Ramos (cell line): ENCODE measurements around the gene NUDT16L1.
"Not testable (repeated sequence)": the region's sequence is repeated elsewhere in the genome, so short reads cannot be mapped to it uniquely, and the experiment has no call there.

Source experiments
- in situ Hi-C: fragments of 300-500 bp; cut with MboI; formaldehyde crosslinking; loops from one replicate; pipeline ENCODE4 v1.14.3; 2022; ENCODE audit warnings: low sequenced_read_pairs; ENCODE audit not compliant: unreplicated experiment

The NUDT16L1 gene

DNA sequence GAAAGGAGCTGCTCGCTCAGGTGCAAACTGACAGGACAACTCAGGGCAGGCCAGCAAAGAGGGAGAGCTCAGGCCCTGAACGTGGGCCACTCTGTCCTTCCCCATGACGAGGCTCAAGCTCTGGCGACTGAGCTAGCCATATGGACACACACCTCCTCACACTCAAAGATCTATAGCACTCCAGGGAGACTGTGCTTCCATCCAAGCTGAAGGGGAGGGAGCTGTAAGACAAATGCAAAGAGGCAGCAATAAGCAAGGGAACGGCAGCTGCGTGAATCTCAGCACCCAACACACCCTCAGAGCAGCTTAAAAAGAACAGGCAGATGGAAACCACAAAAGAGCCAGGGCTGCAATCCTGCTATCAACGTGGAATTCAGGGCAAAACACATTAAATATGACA is 13.5 kb downstream of the NUDT16L1 start:
- in situ Hi-C loops = no loop called here

DNA sequence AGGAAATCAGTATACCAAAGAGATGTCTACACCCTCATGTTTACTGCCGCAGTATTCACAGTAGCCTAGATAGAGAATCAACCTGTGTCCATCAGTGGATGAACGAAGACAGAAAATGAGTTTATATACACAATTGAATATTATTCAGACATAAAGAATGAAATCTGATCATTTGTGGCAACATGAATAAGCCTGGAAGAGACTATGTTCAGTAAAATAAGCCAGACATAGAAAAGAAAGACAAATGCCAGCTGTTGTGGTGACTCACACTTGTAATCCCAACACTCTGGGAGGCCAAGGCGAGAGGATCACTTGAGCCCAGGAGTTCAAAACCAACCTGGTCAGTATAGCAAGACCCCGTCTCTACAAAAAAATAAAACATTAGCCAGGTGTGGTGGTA is 16.1 kb downstream of the NUDT16L1 start:
- in situ Hi-C loops = no loop called here

DNA sequence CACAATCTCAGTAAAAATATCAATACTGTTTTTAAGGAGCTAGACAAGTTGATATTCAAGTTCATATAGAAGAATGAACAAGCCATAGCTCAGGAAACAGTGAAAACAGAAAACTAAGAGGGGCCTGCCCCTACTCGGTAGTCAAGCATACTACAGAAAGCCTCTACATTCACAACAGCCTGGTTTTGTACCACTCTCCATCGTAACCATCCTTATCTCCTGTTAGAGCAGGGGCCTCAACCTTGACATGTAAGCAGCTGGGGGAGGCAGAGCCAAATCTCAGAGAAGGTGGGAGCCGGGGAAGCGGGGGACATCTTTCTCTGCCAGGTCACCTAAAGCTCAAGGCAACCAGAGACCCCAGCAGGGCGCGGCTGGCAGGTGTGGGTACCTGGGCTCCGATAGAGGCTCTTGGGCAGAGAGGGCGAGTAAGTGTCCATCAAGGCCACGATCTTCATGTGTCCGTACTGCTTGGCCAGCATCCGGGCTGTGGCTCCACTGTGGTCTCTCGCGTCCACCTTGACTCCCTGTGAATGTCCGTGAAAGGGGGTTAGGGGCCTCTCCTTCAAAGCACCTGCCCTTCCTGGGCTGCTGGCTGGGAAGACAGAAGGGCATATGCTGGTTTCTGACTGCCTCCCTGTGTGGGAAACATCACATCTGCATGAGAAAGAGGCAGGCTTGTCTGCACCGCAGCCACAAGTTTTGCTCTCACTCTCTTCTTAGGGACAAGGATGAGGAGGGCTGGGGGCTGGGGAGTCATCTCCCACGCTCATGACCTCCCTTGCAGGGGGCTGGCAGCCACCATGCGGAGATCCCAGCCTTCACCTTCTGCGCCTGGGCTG is 20.5 kb downstream of the NUDT16L1 start:
- in situ Hi-C loops = loop anchor here (10.0 kb wide), 1 partner anchor 231 kb away; no protein-coding TSS in a partner anchor

DNA sequence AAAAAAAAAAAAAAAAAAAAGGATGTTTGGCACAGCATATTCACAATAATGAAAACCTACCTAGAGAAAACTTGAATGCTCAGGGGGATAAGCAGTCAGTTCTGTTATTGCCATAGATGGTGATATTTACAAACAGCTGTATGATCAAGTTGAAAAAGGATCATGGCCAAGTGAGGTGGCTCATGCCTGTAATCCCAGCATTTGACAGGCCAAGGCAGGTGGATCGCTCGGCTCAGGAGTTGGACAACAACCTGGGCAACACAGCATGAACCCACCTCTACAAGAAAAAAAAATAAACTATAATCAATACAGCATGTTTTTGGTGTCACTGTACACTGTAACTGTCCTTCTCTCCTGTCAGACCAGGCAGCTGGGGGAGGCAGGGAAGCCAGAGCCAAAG is 21.6 kb downstream of the NUDT16L1 start:
- in situ Hi-C loops = loop anchor here (10.0 kb wide), 1 partner anchor 230 kb away; no protein-coding TSS in a partner anchor

DNA sequence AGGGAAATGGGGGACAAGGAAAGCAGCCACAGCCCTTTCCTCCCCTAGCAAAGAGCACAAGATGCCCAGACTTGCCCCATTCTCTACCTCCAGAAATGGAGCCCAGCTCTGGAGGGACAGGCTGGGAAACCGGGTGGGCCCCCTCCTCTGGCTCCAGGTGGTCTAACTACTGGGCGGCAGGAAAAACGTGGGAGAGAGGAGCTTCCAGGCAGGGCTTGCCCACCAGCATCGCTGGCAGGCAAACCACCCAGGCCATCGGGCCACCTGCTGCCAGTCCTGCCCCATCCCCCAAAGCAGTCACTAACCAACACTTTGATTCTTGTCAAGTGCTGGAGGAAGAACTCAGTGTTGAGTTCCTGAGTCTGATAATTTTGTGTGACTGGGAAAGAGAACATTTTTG is 25.1 kb downstream of the NUDT16L1 start:
- in situ Hi-C loops = loop anchor here (10.0 kb wide), 1 partner anchor 226 kb away; no protein-coding TSS in a partner anchor

DNA sequence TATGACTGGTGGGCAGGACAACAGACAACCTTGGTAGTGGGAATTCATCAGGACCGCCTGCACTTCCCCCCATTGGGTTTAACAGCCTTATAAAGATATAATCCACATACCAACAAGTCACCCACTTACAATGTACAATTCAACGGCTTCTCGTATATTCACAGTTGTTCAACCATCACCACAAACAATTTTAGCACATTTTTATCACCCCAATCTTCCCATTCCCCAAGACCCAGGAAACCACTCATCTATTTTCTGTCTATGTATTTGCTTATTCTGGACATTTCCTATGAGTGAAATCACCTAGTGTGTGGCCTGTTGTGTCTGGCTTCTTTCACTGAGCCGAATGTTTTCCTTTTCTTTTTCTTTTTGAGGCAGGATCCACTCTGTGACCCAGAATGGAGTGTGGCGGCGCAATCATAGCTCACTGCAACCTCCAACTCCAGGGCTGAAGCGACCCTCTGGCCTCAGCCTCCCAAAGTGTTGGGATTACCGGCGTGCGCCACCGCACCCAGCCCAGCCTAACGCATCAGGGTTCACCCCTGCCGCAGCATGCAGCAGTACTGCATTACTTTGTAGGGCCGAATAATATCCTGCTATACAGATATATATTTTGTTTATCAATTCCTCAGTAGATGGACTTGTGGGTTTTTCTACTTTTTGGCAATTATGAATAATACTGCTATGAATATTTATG is 29.9 kb downstream of the NUDT16L1 start:
- in situ Hi-C loops = no loop called here

DNA sequence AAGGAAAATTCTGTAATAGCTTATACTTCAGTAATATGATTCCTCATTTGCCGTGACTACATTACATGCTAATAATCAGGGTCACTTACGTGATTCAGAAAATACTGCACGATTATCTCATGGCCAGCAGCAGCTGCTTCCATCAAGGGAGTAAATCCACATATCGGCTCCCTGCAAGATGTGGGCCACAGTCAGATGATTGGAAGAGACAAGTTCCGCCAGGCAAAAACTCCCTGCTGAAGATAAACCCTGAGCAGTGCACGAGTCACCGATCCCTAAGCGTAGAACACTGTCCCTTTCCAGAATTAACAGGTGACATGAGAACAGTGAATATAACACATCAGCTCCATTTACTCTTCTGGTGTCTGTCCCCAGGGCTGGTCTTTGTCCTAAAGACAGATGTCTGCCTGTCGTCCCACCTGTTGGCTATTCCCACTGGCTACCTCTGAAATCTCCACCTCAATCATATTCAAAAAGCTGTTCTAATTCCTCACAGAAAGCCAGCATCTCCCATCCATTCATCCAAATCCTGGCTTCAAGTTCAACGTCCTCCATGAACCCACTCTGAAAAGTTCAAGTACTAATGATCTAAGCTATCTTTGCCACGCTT is 31.4 kb downstream of the NUDT16L1 start:
- in situ Hi-C loops = no loop called here

DNA sequence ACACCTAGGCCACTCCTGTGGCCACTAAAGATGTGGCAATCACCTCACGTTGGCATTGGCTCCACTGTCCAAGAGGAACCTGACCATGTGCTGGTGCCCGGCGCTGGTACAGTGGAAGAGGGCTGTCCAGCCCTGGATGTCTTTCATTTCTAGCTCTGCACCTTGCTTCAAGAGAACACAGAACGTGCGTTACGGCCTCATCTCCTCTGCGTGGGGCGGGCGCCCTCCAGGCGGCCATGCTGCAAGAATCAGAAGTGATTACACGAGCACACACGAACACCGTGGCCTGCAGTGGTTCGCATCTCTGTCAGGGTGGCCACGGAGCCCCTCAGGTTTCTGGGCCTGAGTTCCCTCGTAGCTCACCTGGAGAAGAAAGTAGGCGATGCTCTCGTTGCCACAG is 33.3 kb downstream of the NUDT16L1 start:
- in situ Hi-C loops = no loop called here

DNA sequence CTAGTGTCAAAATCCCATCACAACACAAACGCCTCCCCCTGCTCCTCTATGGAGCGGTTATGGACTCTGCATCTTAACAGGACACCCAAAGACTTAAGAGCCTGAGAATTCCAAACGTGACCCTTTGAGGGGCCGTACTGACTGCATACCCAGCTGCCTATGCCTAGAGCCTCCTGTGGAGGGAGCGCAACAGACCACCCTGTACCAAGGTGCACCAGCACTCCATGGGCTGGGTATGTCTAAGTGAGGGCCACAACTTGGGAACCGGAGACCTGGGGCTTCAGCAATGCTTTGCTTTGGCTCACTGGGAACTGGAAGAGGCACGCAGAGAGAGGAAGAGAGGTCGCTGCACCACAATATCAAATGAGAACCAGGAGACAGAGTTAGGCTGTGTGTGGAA is 35.3 kb downstream of the NUDT16L1 start:
- in situ Hi-C loops = no loop called here

DNA sequence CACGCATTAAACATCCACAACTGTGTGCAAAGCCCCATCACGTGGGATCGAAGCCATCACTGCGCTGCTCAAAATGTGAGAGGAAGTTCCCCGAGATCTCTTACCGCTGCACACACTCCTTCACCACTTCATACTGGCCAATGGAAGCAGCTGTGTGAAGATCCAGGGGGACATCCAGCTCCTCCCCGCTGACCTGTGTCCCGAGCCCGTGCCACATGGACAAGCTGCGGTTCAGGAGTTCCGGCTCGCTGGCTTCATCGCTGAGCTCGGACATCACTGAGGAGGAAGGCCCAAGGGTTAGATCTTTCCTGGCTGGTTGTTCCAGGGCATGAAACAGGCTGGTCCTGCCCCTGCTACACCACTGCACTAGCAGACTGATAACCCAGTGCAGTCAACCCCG is 36.5 kb downstream of the NUDT16L1 start:
- in situ Hi-C loops = no loop called here

DNA sequence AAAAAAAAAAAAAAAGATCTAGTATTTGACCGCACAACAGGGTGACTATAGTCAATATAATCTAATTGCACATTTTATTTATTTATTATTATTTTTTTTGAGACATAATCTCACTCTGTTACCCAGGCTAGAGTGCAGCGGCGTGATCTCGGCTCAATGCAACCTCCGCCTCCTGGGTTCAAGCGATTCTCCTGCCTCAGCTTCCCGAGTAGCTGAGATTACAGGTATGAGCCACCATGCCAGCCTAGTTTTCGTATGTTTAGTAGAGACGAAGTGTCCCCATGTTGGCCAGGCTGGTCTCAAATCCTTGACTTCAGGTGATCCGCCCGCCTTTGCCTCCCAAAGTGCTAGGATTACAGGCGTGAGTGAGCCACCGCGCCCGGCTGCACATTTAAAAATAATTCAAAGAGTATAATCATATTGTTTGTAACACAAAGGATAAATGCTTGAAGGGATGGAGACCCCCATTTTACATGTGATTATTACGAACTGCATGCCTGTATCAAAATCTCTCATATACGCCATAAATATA is 39.9 kb downstream of the NUDT16L1 start:
- in situ Hi-C loops = no loop called here

DNA sequence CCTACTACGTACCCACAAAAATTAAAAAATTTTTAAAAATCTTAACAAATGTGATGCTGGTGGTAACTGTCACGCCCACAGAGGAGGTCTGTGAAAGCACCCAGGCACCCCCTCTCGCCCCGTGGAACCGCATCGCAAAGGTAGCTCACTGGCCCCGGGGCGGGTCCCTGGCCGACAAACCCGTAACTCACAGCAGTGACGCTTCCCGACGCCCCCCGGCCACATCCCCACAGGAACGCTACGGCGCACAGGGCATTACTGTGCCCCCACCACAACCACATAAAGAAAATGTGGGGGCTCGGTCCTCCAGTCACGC is 40.3 kb downstream of the NUDT16L1 start:
- in situ Hi-C loops = no loop called here

DNA sequence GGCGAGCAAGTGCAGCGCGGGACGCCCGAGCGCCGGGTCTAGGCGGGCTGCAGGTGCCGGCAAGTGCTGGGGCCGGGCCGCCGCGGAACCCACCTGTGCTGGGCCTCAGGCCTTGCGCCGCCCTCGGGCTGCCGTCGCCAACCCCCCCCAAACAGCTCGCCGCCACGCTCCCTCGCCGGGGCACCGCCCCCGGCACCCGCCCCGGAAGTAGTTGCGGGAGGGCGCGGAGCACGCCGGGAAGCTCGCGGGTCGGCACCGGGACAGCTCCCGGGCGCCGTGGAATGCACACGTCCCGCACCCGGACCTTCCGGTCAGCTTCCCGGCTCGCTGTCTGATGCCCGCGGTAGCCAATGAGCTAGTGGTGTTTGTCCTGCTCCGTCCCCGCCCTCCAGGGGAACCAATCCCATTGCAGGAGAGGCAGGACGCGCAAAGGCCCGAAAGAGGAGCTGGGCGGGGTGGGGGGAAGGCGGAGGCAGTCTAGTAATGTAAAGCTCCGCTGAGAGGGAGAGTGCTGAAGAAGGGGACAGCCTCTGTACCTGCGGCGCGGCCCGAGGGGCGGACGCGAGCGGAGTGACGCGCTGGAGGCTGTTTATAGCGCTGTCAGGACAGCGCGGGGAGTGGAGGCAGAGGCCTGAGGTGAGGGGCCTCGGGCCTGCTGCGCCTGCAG is 40.8 kb downstream of the NUDT16L1 start, which contains the start of the genes ANKS3 and DNAAF8:
TSS of gene ANKS3 (minus strand) at position 209 of the 667 bp plus-strand sequence. CDS start 4,122 bp downstream, outside the sequence.
TSS of gene DNAAF8 (plus strand) at position 475 of the 667 bp plus-strand sequence. CDS start 1,978 bp downstream, outside the sequence.
- in situ Hi-C loops = no loop called here

DNA sequence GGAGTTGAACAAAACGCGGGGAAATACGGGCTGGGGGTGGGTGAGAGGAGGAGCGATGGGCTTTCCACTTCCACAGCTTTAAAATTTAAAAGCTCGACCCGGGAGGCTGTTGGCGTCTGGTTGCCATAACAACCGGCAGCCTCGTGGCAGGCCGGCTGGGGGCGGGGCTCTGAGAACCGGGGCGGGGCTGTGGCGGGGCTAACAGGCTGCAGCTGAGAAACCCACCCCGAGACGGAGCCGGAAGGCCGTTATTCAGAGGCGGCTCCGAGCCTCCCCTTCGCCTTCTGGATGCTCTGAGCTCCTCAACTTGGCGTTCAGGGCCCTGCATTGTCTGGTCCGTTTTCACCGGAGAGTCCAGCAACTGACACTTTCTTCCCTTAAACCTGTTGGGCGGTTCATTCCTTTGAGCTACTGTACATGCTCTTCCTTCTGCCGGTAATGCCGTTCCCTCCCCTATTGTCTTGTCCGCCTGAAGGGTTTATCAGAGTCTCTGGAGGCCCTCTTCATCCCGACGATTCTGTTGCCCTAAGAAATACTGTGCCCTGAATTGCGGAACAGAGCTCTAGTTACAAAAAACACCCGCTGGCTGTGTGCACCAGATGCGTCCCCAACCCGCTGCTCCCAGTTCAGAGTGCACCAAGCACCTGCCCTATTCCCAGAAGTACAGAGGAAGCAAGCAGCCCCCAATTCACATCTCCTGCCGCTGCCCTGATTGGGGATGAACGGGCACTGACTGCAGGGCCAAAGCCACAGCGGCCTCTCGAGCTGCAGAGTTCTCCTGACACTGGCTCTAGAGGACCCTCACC is 41.6 kb downstream of the NUDT16L1 start:
- in situ Hi-C loops = no loop called here

DNA sequence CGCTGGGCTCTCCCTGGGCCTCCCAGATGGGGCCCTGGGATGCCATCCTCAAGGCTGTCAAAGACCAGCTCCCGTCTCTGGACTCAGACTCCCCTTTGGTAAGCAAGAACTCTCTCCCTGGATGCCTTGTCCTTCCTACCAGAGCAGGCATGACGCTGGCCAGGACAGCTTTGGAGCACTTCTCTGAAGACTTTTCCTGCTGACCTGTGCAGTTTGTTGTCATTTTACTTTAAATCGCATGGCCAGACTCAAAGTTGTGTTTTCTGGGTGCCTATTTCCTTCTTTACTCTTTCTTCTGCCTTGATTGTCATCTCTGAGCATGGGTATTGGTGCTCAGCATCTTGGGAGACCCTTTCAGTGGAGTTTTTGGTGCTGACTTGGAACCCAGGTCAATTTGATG is 43.2 kb downstream of the NUDT16L1 start:
- in situ Hi-C loops = no loop called here

DNA sequence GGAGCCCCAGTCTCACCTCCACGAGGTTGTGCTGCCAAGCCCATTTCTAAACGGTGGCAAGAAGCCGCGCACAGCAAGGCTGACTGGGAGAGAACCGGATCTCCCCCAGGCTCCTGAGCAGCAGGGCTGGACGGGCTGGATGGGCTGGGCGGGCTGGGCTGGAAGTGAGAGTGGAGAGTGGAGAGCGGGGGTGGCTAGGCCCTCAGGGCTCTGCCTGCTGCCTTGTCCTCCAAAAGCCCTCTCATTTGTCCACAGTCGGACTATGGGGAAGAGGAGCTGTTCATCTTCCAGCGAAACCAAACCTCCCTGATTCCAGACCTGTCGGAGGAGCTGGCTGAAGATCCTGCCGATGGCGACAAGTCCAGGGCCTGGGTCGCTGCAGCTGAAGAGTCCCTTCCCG is 44.2 kb downstream of the NUDT16L1 start:
- in situ Hi-C loops = no loop called here

DNA sequence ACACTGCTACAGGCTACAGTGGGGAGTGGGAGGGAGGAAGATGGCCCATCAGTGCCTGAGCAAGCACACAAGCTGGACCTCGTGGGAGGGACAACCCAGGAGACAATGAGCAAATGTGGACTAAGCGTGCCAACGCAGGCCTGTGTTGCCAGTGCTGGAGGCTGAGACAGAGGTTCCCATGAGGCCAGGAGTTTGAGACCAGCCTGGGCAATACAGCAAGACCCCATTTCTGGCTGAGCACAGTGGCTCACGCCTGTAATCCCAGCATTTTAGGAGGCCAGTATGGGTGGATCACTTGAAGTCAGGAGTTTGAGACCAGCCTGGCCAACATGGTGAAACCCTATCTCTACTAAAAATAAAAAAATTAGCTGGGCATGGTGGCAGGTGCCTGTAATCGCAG is 45.0 kb downstream of the NUDT16L1 start:
- in situ Hi-C loops = not testable (repeated sequence)

DNA sequence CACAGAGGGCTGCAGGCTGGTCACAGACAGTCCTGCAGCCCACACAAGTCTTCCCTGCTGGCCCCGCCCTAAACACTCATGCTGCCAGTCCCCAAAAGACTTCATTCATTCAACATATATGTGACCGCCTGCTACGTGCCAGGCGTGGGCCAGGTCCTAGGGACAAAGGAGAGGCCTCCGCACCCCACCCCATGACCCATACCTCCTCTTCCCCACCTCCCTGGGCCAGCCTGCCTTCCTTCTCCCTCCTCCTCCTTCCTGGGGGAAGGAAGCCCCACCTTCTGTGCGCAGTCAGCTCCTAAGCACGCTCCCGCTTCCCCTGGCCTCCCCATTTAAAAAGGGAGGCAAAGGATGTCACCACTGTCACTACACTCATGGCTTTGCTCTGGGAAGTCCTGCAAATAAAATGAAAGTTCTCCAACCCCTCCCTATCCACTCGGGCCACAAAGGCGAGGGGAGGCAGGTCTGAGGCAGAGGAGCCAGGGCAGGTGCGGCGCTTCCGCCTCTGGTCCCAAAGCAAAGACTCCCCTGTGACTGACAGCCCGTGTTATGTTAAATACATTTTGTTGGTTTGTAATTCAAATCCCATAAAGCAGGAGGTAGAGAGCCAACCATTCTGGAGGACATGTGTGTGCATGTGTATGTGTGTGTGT is 50.0 kb downstream of the NUDT16L1 start:
- in situ Hi-C loops = no loop called here
